Esophagus squamous epithelium (tissue), 4 donors: ENCODE data around the gene RALGAPA1.

ENCODE experiments used
- POLR2A ChIP-seq, 4 donors: fragments of 450-650 bp; IDR thresholded peaks; one replicate each; pipeline ENCODE4 v1.6.1; 2017; ENCODE audit warnings: antibody characterized with exemption in 4 of 4, mild to moderate bottlenecking in 4 of 4, moderate library complexity in 3 of 4
- TF ChIP-seq, protein P1 (sequence below), 6 experiments: fragments of 450-650 bp in 4 of 6; fragments of 200-600 bp in 2 of 6; sonication (generic) in 2 of 6; IDR thresholded peaks; one replicate each; pipeline ENCODE4 v1.5.1; 2016 to 2019; ENCODE audit warnings: antibody characterized with exemption in 6 of 6, mild to moderate bottlenecking in 4 of 6, moderate library complexity in 4 of 6

DNA sequence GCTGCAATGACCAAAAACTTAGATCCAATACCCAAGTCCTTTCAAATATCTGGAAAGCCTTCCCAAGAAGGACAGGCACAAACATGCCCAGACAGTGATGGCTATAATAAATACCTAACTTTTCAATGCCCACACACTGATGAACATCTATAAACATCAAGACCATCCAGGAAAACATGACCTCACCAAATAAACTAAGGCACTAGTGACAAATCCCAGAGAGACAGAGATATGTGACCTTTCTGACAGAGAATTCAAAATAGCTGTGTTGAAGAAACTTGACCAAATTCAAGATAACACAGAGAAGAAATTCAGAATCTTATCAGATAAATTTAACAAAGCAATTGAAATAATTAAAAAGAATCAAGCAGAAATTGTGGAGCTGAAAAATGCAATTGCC, 313.8 kb downstream of the RALGAPA1 start:
- TF ChIP-seq, protein P1, sequence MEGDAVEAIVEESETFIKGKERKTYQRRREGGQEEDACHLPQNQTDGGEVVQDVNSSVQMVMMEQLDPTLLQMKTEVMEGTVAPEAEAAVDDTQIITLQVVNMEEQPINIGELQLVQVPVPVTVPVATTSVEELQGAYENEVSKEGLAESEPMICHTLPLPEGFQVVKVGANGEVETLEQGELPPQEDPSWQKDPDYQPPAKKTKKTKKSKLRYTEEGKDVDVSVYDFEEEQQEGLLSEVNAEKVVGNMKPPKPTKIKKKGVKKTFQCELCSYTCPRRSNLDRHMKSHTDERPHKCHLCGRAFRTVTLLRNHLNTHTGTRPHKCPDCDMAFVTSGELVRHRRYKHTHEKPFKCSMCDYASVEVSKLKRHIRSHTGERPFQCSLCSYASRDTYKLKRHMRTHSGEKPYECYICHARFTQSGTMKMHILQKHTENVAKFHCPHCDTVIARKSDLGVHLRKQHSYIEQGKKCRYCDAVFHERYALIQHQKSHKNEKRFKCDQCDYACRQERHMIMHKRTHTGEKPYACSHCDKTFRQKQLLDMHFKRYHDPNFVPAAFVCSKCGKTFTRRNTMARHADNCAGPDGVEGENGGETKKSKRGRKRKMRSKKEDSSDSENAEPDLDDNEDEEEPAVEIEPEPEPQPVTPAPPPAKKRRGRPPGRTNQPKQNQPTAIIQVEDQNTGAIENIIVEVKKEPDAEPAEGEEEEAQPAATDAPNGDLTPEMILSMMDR (IDR thresholded peaks at IDR 0.05) = no peak
- no peak for TF ChIP-seq POLR2A (IDR thresholded peaks at IDR 0.05)
